ENCODE data around the gene C15orf39. TPM values are rescaled to one million over a fixed set of nuclear protein-coding genes. Genes with fewer than 3 reads are reported as not detected.
"Not testable (repeated sequence)": the region's sequence is repeated elsewhere in the genome, so short reads cannot be mapped to it uniquely, and the experiment has no call there.

The C15orf39 gene
- total RNA-seq, 2 donors from 2014 or later, result 30.7 to 45.6 TPM

DNA sequence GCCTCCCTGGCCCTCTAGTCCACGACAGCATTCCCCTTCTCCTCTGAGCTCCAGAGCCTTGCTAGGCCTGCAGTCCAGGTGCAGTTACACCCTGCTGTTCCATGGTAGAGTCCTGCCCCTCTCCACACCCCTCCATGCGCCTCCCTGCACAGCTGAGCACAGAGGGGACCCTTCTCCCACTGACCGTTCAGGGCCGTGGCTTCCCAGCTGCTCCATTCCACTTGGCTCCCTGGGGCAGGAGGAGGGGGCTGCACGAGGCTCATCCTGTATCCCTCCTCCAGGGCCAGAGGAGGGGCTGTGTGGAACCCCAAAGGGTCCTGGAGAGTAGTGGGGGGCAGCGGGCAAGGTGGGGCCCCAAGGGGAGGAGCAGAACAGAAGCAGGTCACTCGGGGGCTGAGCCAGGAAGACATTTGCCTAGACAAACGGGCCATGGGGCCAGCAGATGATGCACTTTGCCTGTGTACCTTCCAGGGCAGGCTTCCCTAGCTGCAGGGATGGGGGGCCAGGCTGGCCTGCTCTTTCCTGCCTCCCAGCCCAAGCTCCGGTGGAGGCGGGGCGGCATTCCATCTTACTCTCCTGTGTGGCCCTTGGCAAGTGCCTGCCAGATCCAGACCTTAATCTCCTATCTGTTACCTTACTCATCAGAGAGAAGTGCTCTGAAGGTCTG, 35.8 kb downstream of the C15orf39 start:
- H3K9me3 ChIP-seq (ENCODE audit: control insufficient read depth, low read length, poor library complexity, severe bottlenecking), result no peaks in the 10 kb centered on the region
- no peak overlapping the region for H3K27ac Mint-ChIP-seq
- ATAC-seq (no peak), DNase-seq (no peak)
- H3K27me3 Mint-ChIP-seq, result peaks cover 37% of the 10 kb centered on the region
- peaks cover 5% of the 10 kb centered on the region for H3K36me3 Mint-ChIP-seq (ENCODE audit: low read depth)
- H3K4me3 Mint-ChIP-seq, result no peak overlapping the region
- H3K4me1 Mint-ChIP-seq, result no peaks in the 10 kb centered on the region

DNA sequence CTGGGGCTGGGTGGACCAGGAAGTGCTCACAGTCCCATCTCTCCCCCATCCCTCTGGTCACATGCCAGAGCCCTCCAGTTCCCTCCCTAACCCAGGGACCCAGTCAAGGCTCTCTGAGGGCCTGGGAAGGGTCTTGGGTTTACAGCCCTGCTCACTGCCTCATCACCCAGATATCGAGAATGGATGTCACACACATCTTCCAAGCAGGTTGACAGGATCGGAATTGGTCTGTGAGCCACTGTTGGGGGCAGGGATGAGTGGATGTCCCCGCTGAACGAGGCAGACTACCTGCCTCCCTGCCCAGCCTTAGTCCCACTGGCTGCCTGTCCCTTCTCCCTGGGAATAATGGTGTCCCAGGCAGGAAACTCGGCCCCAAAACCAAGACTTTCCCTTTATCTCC, 36.5 kb downstream of the C15orf39 start:
- Mint-ChIP-seq H3K27ac (no peak overlapping the region), H3K4me3 (no peak overlapping the region), H3K36me3 (ENCODE audit: low read depth) (peaks cover 3% of the 10 kb centered on the region), H3K4me1 (no peaks in the 10 kb centered on the region), H3K27me3 (peaks cover 30% of the 10 kb centered on the region)
- DNase-seq (no peak), ATAC-seq (no peak)
- no peaks in the 10 kb centered on the region for H3K9me3 ChIP-seq (ENCODE audit: control insufficient read depth, low read length, poor library complexity, severe bottlenecking)

DNA sequence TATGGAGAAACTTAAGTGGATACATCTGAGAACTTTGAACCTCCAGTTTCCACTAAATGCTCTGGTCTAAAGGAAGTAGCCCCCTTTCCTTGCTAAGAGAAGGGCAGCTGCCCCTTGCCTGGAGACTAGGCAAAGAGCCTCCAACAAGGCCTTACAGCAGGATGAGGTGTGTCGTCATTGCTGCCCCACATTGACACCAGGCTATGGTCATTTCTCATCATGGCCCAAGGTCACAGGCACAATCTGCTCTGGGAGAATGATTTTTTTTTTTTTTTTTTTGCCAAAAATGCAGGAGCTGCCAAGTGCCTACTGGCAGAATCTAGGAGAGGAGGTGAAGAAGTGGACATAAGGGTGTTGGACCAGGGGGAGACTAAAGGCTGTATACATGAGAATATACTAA, 44.1 kb downstream of the C15orf39 start:
- not testable (repeated sequence) for H3K4me1 Mint-ChIP-seq; H3K36me3 Mint-ChIP-seq (ENCODE audit: low read depth); DNase-seq; H3K9me3 ChIP-seq (ENCODE audit: control insufficient read depth, low read length, poor library complexity, severe bottlenecking); H3K4me3 Mint-ChIP-seq; ATAC-seq; H3K27ac Mint-ChIP-seq
- peaks cover 35% of the 10 kb centered on the region for H3K27me3 Mint-ChIP-seq

DNA sequence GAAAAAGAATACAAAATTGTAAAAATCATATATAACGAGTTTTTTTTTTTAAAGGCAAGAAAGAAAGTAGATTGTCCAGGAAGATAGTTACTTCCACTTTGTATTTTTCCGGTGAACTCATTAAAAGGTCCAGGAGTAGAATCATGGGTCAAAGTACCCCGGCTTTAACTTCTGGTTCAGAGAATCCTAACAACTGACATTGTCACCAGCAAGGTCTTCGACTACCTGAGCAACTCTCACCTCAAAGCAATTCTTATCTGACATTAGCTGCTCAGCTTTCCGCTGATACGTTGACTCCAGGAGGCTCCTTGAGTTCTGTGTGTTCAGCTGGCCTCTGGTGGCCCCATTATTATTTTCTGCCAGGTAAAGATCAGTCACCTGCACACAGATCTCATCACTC, 47.3 kb downstream of the C15orf39 start:
- H3K27ac Mint-ChIP-seq; ATAC-seq; H3K4me3 Mint-ChIP-seq; H3K36me3 Mint-ChIP-seq (ENCODE audit: low read depth); H3K4me1 Mint-ChIP-seq; H3K9me3 ChIP-seq (ENCODE audit: control insufficient read depth, low read length, poor library complexity, severe bottlenecking); DNase-seq: not testable (repeated sequence)
- peaks cover 39% of the 10 kb centered on the region for H3K27me3 Mint-ChIP-seq

DNA sequence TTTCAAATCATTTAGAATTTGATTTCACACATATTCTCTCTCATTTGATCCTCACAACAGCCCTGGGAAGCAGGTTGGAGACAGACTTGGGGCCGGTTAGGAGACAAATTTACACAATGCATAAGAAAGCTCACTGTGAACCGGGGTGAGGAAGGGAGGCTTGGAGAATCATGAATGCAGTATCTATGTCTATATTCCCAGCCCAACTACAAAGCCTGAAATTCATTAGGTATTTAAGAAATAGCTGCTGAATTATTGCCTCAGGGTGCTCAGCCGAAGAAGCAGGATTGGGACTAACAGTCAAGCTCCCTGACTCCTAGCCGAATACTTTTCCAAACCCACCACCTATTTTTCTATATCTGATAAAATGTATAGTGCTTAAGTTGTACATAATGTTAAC, 48.0 kb downstream of the C15orf39 start:
- no peak for ATAC-seq
- no peak for DNase-seq
- H3K9me3 ChIP-seq (ENCODE audit: control insufficient read depth, low read length, poor library complexity, severe bottlenecking), result no peaks in the 10 kb centered on the region
- Mint-ChIP-seq H3K36me3 (ENCODE audit: low read depth) (no peaks in the 10 kb centered on the region), H3K27me3 (peaks cover 39% of the 10 kb centered on the region), H3K27ac (no peak overlapping the region), H3K4me1 (no peaks in the 10 kb centered on the region), H3K4me3 (no peak overlapping the region)

DNA sequence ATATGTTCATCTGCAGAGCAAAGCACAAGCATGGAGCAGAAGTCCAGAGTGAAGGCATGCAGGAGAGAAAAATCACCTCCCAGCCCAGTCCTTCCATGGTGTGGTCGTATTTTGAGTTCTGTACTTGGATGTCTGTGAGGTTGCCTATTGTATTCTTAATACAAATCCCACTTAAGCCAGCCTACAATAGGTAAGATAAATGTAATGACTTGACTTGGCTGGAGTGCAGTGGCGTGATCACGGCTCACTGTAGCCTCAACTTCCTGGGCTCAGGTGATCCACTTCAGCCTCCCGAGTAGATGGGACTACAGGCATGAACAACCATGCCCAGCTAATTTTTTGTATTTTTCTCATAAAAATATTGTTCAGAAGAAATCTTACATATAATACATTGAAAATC, 49.7 kb downstream of the C15orf39 start:
- not testable (repeated sequence) for H3K4me3 Mint-ChIP-seq; ATAC-seq; DNase-seq; H3K9me3 ChIP-seq (ENCODE audit: control insufficient read depth, low read length, poor library complexity, severe bottlenecking); H3K36me3 Mint-ChIP-seq (ENCODE audit: low read depth); H3K27ac Mint-ChIP-seq; H3K4me1 Mint-ChIP-seq
- H3K27me3 Mint-ChIP-seq, result peaks cover 32% of the 10 kb centered on the region

DNA sequence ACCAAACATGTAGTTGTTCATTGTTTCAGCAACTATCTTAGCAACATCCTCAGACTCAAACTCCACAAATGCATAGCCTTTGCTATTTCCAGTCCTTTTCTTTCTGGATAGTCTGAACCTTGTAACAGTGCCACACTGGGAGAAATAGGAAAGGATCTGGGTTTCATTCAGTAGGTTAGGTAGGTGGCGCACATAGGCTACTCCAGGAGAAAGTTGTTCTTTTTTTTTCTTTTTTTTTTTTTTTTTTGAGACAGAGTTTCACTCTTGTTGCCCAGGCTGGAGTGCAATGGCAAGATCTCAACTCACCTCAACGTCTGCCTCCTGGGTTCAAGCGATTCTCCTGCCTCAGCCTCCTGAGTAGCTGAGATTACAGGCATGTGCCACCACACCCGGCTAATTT, 50.6 kb downstream of the C15orf39 start:
- not testable (repeated sequence) for ATAC-seq; H3K4me1 Mint-ChIP-seq; DNase-seq; H3K36me3 Mint-ChIP-seq (ENCODE audit: low read depth); H3K9me3 ChIP-seq (ENCODE audit: control insufficient read depth, low read length, poor library complexity, severe bottlenecking); H3K4me3 Mint-ChIP-seq; H3K27ac Mint-ChIP-seq
- peaks cover 30% of the 10 kb centered on the region for H3K27me3 Mint-ChIP-seq

DNA sequence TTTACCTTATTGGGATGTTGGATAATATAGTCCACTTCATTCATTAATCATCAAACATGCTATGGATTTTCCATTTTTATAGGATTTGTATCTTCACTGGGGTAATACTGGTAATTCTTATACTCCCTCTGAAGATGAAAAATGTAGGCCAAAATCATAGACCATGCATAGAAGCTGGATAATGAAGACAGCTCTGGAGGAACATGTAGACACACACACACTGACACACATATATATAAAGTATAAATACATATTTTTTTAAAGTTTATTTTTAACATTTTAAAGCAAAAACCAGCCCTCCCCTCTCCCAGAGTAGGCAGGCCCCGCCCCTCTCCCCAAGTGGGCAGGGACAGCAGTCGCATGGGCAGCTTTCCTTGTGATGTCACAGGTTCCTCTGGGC, 56.4 kb downstream of the C15orf39 start, which contains the start of gene GOLGA6C:
GOLGA6C (plus strand) TSS at position 301 of the 400 bp plus-strand sequence. CDS start 265 bp downstream, outside the sequence.
- not testable (repeated sequence) for H3K9me3 ChIP-seq (ENCODE audit: control insufficient read depth, low read length, poor library complexity, severe bottlenecking); H3K27me3 Mint-ChIP-seq; H3K36me3 Mint-ChIP-seq (ENCODE audit: low read depth); H3K4me3 Mint-ChIP-seq; H3K27ac Mint-ChIP-seq; DNase-seq; H3K4me1 Mint-ChIP-seq; ATAC-seq

DNA sequence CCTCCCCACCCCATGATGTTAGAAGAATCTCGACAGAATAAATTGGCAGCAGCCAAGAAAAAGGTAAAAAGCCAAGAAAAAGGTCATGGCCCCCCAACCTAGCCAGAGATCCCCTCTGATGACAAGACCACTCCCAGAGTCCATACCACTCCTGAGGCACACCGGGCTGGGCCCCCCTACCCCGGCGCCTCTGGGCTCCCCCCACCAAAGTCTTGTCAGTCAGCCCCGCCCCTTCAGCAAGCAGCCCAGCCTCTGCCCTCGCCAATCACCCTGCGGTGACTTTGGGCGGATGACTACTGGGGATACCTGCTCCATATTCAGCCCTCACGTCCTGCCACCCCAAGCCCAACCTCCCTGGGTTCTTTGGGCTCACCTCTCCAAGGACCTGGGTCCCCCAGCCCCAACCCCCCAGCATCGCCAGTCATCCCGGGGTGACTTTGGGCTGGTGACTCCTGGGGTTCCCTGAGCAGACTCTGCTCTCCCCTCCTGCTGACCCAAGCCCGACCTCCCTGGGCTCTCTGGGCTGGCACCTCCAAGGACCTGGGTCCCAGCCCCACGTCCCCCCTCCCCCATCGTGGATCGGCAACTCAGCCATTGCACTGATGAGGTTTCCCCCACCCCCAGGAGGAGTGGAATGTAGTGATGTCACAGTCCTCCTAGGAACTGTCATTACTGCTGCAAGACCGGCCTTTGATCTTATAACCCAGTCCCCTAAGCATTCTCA, 57.1 kb downstream of the C15orf39 start:
- H3K4me1 Mint-ChIP-seq; H3K4me3 Mint-ChIP-seq; ATAC-seq; DNase-seq; H3K27me3 Mint-ChIP-seq; H3K27ac Mint-ChIP-seq; H3K36me3 Mint-ChIP-seq (ENCODE audit: low read depth); H3K9me3 ChIP-seq (ENCODE audit: control insufficient read depth, low read length, poor library complexity, severe bottlenecking): not testable (repeated sequence)

DNA sequence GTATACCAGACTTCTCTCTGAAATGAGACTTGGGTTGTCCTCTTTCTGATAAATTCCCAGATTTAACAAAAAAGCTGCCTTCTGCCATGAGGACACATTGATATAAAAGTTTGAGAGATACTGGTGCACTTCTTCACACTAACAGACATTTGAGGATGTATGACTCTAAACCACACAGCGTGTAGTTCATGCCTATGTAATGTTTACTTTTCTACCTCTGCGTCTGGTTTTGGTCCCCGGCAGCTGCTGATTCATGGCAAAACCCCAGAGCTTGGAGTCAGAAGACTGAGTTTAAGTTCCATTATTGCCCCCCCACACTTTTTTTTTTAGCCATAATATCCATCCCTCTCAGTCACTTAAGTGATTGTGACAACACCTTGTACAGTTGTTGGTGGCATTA, 58.2 kb downstream of the C15orf39 start:
- not testable (repeated sequence) for H3K4me1 Mint-ChIP-seq; H3K9me3 ChIP-seq (ENCODE audit: control insufficient read depth, low read length, poor library complexity, severe bottlenecking); H3K4me3 Mint-ChIP-seq; ATAC-seq; H3K27me3 Mint-ChIP-seq; DNase-seq; H3K36me3 Mint-ChIP-seq (ENCODE audit: low read depth); H3K27ac Mint-ChIP-seq

Other genes with a start within 250 kb of the C15orf39 start
- gene RPP25, start 245.1 kb upstream of the C15orf39 start, total RNA-seq, result 1 to 10 TPM in 1 of 2 donors, under 1 TPM in 1; 0.99 to 1.3 TPM
- gene SCAMP5, start 206.3 kb upstream of the C15orf39 start, total RNA-seq, result 1 to 10 TPM; 3.9 to 4.3 TPM
- 1 to 10 TPM; 8.9 to 9.5 TPM for gene PPCDC, start 178.3 kb upstream of the C15orf39 start, total RNA-seq
- not detected for gene GOLGA6C, start 56.5 kb downstream of the C15orf39 start, total RNA-seq
- under 1 TPM in 1 of 2 donors, not detected in 1; 0.10 TPM for gene GOLGA6D, start 81.0 kb downstream of the C15orf39 start, total RNA-seq
- 10 to 100 TPM; 24.7 to 27.3 TPM for gene COMMD4, start 134.2 kb downstream of the C15orf39 start, total RNA-seq
- 10 to 100 TPM; 31.6 to 45.0 TPM for gene NEIL1, start 145.2 kb downstream of the C15orf39 start, total RNA-seq
- 100 to 1,000 TPM; 344 to 450 TPM for gene MAN2C1, start 166.7 kb downstream of the C15orf39 start, total RNA-seq
- gene SIN3A, start 249.8 kb downstream of the C15orf39 start, total RNA-seq, result 100 to 1,000 TPM; 166 to 169 TPM

All from T-helper 17 cell (primary cell).